Nephron progenitor cell (in vitro differentiated cells): Measurements from ENCODE around the gene MUC2.

Source experiments
- DNase-seq: peaks from one replicate; pipeline ENCODE4 v3.0.0; 2021
- H3K27ac Mint-ChIP-seq: 2 replicates; pipeline ENCODE4 v1.8.0; 2021; ENCODE audit warnings: mild to moderate bottlenecking, moderate library complexity, mixed read lengths
- H3K27me3 Mint-ChIP-seq: 2 replicates; pipeline ENCODE4 v1.8.0; 2021; ENCODE audit warnings: mild to moderate bottlenecking, low read depth, mixed read lengths; ENCODE audit not compliant: poor library complexity
- H3K36me3 Mint-ChIP-seq: 2 replicates; pipeline ENCODE4 v1.8.0; 2021; ENCODE audit warnings: low read depth, mixed read lengths
- H3K4me1 Mint-ChIP-seq: 2 replicates; pipeline ENCODE4 v1.8.0; 2021; ENCODE audit warnings: mixed read lengths
- H3K4me3 Mint-ChIP-seq: 2 replicates; pipeline ENCODE4 v1.8.0; 2021; ENCODE audit warnings: mild to moderate bottlenecking, moderate library complexity, mixed read lengths
- H3K9me3 Mint-ChIP-seq: 2 replicates; pipeline ENCODE4 v1.8.0; 2021; ENCODE audit warnings: mild to moderate bottlenecking, moderate library complexity, mixed read lengths
- TF ChIP-seq, protein P1 (sequence below): fragments of 200-600 bp; sonication (generic); IDR thresholded peaks from 2 replicates; pipeline ENCODE4 v1.5.0; 2021; ENCODE audit warnings: antibody characterized with exemption

The MUC2 gene

GRCh38 chr11:1035577-1036283 is 38.9 kb upstream of the MUC2 start:
- H3K4me3 Mint-ChIP-seq: no peak overlapping the region
- H3K27ac Mint-ChIP-seq: no peak overlapping the region
- H3K4me1 Mint-ChIP-seq: peaks cover 12% of the 10 kb centered on the region
- H3K27me3 Mint-ChIP-seq: no peaks in the 10 kb centered on the region
- no peak for DNase-seq
- no peaks in the 10 kb centered on the region for H3K36me3 Mint-ChIP-seq
- no peaks in the 10 kb centered on the region for H3K9me3 Mint-ChIP-seq
- TF ChIP-seq, protein P1, sequence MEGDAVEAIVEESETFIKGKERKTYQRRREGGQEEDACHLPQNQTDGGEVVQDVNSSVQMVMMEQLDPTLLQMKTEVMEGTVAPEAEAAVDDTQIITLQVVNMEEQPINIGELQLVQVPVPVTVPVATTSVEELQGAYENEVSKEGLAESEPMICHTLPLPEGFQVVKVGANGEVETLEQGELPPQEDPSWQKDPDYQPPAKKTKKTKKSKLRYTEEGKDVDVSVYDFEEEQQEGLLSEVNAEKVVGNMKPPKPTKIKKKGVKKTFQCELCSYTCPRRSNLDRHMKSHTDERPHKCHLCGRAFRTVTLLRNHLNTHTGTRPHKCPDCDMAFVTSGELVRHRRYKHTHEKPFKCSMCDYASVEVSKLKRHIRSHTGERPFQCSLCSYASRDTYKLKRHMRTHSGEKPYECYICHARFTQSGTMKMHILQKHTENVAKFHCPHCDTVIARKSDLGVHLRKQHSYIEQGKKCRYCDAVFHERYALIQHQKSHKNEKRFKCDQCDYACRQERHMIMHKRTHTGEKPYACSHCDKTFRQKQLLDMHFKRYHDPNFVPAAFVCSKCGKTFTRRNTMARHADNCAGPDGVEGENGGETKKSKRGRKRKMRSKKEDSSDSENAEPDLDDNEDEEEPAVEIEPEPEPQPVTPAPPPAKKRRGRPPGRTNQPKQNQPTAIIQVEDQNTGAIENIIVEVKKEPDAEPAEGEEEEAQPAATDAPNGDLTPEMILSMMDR: no peak

DNA sequence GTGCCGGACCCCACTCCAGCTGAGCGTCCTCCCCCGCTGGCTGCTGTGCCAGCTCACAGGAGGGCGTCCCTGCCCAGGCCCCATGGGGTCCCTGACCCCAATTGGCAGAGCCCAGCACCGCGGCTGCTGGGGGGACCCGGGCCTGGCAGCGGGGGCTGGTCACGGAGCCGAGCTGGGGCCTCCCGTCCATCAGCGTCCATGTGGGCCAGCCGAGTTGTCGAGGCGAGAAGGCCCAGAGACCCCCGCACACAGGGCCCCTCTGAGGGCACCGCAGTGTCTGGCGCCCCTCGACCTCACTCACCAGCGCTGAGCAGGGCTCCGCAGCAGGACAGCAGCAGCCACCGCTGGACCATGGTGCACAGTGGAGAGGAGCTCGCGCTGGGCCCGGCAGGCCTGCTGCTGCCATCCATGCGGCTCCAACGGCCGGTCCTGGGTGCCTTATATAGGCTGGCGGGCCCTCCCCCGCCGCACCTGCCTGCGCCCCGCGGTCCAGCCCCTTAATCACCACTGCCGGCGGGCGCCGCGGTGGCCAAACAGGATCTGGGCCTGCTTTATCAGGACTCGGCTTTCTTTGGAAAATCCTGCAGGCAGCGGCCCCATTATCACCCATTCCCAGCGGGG is 38.3 kb upstream of the MUC2 start, which contains the start of gene MUC6:
MUC6 (minus strand) TSS at position 416 of the 621 bp plus-strand sequence; CDS start at position 353, 63 bp downstream.
- H3K27ac Mint-ChIP-seq: no peak within 1 kb of the TSS
- H3K9me3 Mint-ChIP-seq: no peaks in the 10 kb centered on the region
- H3K27me3 Mint-ChIP-seq: no peaks in the 10 kb centered on the region
- H3K4me3 Mint-ChIP-seq: no peak within 1 kb of the TSS
- DNase-seq: no peak
- H3K36me3 Mint-ChIP-seq: no peaks in the 10 kb centered on the region
- H3K4me1 Mint-ChIP-seq: peaks cover 12% of the 10 kb centered on the region
- TF ChIP-seq, protein P1: no peak

DNA sequence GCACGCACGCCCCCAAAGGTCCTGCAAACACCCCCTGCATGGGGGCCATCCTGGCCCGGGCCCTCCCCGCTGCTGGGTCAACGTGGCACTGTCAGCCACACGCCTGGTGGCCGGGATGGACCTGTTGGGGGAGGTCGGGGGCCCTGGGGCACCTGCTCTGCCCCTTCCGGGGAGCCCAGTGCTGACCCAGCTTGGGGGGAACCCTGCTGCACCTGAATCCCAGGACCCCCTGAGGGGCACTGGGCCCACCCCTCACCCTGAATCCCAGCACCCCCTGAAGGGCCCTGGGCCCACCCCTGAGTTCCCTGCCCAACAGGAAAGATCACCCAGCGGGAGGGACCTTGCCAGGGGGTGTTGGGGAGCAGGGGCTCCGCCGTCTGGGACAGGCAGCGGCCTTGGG is 37.7 kb upstream of the MUC2 start:
- DNase-seq: no peak
- H3K27me3 Mint-ChIP-seq: no peaks in the 10 kb centered on the region
- no peak overlapping the region for H3K4me3 Mint-ChIP-seq
- no peaks in the 10 kb centered on the region for H3K36me3 Mint-ChIP-seq
- H3K9me3 Mint-ChIP-seq: no peaks in the 10 kb centered on the region
- H3K4me1 Mint-ChIP-seq: peaks cover 12% of the 10 kb centered on the region
- TF ChIP-seq, protein P1: no peak
- H3K27ac Mint-ChIP-seq: no peak overlapping the region

DNA sequence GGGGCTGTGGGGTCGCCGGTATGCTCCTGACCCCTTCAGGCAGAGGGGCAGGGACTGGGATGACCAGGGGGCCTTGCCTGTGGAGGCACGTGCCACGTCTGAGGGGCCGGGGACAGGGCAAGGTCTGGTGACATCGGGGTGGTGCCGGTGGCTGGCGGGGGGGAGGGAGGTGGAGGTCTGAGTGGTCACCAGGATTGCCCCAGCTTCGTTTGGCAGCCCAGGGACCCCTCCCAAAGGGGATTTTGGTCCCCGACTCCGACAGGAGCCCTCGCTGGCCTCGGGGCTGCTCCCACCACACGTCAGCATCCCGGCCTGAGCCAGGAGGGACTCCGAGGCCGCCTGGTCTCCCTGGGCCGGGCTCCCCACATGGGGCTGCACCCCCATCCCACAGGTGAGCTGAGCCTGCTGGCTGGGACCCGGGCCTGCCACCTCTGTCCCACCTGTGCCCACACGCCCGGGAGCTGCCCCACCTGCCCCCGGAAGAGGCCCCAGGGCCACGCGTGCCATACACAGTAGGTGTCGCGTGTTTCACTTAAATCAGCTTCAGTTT is 37.1 kb upstream of the MUC2 start:
- Mint-ChIP-seq H3K4me3 (no peak overlapping the region), H3K27me3 (no peaks in the 10 kb centered on the region), H3K4me1 (peaks cover 7% of the 10 kb centered on the region), H3K9me3 (no peaks in the 10 kb centered on the region), H3K36me3 (no peaks in the 10 kb centered on the region), H3K27ac (no peak overlapping the region)
- DNase-seq: no peak
- TF ChIP-seq, protein P1: no peak

GRCh38 chr11:1038361-1038760 is 36.3 kb upstream of the MUC2 start:
- no peaks in the 10 kb centered on the region for H3K27me3 Mint-ChIP-seq
- no peak for DNase-seq
- H3K27ac Mint-ChIP-seq: no peak overlapping the region
- no peaks in the 10 kb centered on the region for H3K36me3 Mint-ChIP-seq
- TF ChIP-seq, protein P1: no peak
- H3K4me3 Mint-ChIP-seq: no peak overlapping the region
- no peaks in the 10 kb centered on the region for H3K9me3 Mint-ChIP-seq
- peaks cover 5% of the 10 kb centered on the region for H3K4me1 Mint-ChIP-seq
